ENCODE data around the gene FNIP2. TPM values are rescaled to one million over a fixed set of nuclear protein-coding genes. Genes with fewer than 3 reads are reported as not detected.
"Not testable (repeated sequence)": the region's sequence is repeated elsewhere in the genome, so short reads cannot be mapped to it uniquely, and the experiment has no call there.

FNIP2 gene
- total RNA-seq, 2 donors from 2014 or later, result 17.5 to 35.6 TPM

DNA sequence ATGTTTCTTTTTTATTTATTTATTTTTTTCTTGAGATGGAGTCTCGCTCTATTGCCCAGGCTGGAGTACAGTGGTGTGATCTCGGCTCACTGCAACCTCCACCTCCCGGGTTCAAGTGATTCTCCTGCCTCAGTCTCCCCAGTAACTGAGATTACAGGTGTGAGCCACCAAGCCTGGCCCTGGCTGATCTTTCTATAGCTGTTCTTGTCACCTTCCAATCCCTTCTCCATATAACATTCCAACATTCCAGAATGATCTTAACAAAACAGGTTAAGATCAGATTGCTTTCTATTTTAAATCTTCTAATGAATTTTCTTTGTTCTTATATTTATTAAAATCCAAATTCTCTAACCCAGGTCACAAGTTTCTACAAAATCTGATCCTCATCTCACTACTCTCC is 188.1 kb downstream of the FNIP2 start:
- H3K9me3 Mint-ChIP-seq; H3K36me3 Mint-ChIP-seq; ATAC-seq; H3K27me3 Mint-ChIP-seq; DNase-seq (ENCODE audit: low spot score); H3K4me1 Mint-ChIP-seq (ENCODE audit: low read depth in 2 of 2); H3K4me3 Mint-ChIP-seq; H3K27ac Mint-ChIP-seq: not testable (repeated sequence)

Other genes with a start within 250 kb of the FNIP2 start
- gene RXFP1, start 247.1 kb upstream of the FNIP2 start, total RNA-seq, result not detected
- gene C4orf46, start 97.1 kb upstream of the FNIP2 start, total RNA-seq, result 10 to 100 TPM; 12.8 to 14.5 TPM
- 10 to 100 TPM; 29.9 to 36.1 TPM for gene ETFDH, start 96.7 kb upstream of the FNIP2 start, total RNA-seq
- 10 to 100 TPM; 32.8 to 55.6 TPM for gene PPID, start 45.6 kb upstream of the FNIP2 start, total RNA-seq